Fibroblast of the aortic adventitia (primary cell): ENCODE data around the gene JMJD6. TPM values are rescaled to one million over a fixed set of nuclear protein-coding genes. Genes with fewer than 3 reads are reported as not detected.
A peak's percentile ranks its signal among the peaks of the same experiment; 100 is the strongest.
"Not testable (repeated sequence)": the region's sequence is repeated elsewhere in the genome, so short reads cannot be mapped to it uniquely, and the experiment has no call there.

Source experiments
- DNase-seq: peaks from one replicate; pipeline ENCODE4 v3.0.0-alpha.2; 2010; ENCODE audit warnings: low read depth
- H3K4me3 ChIP-seq: 2 replicates; pipeline ENCODE4 v1.5.1; 2011; ENCODE audit warnings: low read depth, mild to moderate bottlenecking, control low read depth, low read length, moderate library complexity
- total RNA-seq: library from RNA; depleted of rRNA; stranded (reverse); fragments of >200 nt; gene quantifications from 2 replicates; pipeline ENCODE4 v1.2.3, GENCODE V29; 2012; ENCODE audit warnings: low replicate concordance
- TF ChIP-seq, protein P1 (sequence below): IDR thresholded peaks from 2 replicates; pipeline ENCODE4 v1.5.1; 2011; ENCODE audit warnings: mild to moderate bottlenecking, low read length, control low read depth, inconsistent platforms; ENCODE audit not compliant: insufficient read depth

The JMJD6 gene
- total RNA-seq, 1 donor: 10.8 TPM

GRCh38 chr17:76736349-76737081, 10.1 kb upstream of the JMJD6 start:
- DNase-seq: peak; percentile 63

DNA sequence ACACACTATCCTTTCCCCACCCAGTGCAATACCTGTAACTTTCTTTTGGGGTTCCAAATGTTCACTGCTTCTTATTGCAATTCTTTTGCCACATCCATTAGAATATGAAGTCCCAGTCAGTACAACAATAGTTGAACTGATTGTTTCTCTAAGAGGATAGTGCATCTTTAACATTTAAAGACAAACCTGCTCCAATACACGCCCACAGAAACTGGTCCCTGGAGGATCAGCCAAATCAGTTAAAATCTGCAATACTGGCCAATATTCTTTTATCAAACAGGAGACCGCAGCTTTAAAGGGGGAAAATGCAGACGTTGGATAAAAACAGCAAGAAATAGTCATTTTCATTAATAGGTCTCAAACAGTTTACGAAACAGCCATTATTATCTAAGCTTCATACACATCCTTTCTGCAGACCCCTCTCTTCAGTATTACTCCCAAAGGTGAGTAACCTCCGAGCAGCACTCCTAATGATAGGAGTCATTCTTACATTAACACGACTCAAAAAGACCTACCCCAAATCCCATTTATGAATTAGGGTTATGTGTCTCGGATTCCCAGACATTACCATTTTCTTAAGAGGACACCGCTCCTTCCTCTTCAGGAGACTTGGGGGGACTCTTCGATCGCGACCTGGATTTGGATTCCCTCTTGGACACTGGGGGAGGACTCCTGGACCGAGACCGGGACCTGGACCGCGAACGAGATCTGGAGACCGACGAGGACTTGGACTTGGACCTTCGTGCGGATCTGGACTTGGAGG, 9.4 kb upstream of the JMJD6 start:
- TF ChIP-seq, protein P1, sequence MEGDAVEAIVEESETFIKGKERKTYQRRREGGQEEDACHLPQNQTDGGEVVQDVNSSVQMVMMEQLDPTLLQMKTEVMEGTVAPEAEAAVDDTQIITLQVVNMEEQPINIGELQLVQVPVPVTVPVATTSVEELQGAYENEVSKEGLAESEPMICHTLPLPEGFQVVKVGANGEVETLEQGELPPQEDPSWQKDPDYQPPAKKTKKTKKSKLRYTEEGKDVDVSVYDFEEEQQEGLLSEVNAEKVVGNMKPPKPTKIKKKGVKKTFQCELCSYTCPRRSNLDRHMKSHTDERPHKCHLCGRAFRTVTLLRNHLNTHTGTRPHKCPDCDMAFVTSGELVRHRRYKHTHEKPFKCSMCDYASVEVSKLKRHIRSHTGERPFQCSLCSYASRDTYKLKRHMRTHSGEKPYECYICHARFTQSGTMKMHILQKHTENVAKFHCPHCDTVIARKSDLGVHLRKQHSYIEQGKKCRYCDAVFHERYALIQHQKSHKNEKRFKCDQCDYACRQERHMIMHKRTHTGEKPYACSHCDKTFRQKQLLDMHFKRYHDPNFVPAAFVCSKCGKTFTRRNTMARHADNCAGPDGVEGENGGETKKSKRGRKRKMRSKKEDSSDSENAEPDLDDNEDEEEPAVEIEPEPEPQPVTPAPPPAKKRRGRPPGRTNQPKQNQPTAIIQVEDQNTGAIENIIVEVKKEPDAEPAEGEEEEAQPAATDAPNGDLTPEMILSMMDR: no peak

More at GRCh38 chr17:76736349-76737081, 10.1 kb upstream of the JMJD6 start:
- TF ChIP-seq, protein P1: peak; percentile 41
- peak overlapping the region; percentile 95 for H3K4me3 ChIP-seq

DNA sequence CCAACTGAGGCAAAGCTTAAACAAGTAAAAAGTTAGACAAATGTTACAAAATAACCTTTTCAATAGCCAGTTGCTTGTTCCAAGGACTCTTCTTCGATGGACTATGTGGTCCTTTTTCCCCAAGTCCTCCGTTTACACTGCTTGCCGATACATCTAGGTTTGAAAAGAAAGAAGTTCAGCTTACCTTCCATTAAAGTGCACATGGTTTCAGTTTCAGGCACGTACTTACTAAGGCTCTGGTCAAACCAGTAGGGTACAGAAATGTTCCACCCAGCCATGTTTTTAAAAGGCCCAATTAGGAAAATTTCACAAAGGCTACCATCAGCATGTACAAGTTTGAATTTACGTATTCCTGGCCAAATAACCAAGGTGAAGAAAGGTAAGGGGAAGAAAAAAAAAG, 8.6 kb upstream of the JMJD6 start:
- H3K4me3 ChIP-seq: peak overlapping the region; percentile 95
- TF ChIP-seq, protein P1: no peak
- peak; percentile 59 for DNase-seq

More for the DNA sequence above, 9.4 kb upstream of the JMJD6 start:
- H3K4me3 ChIP-seq: peak overlapping the region; percentile 95
- DNase-seq: no peak

DNA sequence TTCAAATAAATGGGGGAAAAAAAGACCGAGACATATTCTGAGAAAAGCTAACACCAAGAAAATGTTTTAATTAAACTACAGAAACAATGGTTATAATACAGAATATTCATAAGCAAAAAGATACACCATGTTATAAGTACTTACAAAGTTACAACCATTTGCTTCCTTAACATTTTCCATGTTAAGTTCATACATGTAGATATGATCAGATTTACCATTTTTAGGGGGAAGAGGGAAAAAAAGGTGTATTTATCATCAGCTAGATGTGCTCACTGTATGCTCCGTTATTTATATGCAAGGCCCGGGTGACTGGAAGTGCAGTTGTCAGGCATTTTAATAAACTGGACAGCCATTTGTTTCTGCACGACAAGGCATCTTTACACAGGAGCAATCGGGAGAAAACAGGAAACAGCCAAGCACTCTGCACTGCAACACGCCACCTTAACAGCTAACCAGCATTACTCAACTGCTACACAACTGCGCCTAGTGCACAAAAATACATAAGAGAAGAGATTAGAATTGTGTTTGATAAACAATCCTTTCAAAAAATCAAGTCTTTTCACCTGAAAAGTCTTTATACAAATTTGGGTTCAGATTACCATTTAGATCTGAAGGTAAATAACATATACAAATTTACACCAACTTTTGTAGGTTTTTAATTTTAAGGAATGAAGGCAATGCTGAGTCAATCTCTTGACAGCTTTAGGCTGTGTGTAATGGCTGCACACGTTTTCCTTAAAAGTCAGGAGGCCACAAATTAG, 7.9 kb upstream of the JMJD6 start:
- H3K4me3 ChIP-seq: peak overlapping the region; percentile 95
- DNase-seq: peak; percentile 39
- TF ChIP-seq, protein P1: no peak

GRCh38 chr17:76733618-76733957, 7.2 kb upstream of the JMJD6 start:
- DNase-seq: no peak
- TF ChIP-seq, protein P1: no peak
- H3K4me3 ChIP-seq: peak overlapping the region; percentile 11

DNA sequence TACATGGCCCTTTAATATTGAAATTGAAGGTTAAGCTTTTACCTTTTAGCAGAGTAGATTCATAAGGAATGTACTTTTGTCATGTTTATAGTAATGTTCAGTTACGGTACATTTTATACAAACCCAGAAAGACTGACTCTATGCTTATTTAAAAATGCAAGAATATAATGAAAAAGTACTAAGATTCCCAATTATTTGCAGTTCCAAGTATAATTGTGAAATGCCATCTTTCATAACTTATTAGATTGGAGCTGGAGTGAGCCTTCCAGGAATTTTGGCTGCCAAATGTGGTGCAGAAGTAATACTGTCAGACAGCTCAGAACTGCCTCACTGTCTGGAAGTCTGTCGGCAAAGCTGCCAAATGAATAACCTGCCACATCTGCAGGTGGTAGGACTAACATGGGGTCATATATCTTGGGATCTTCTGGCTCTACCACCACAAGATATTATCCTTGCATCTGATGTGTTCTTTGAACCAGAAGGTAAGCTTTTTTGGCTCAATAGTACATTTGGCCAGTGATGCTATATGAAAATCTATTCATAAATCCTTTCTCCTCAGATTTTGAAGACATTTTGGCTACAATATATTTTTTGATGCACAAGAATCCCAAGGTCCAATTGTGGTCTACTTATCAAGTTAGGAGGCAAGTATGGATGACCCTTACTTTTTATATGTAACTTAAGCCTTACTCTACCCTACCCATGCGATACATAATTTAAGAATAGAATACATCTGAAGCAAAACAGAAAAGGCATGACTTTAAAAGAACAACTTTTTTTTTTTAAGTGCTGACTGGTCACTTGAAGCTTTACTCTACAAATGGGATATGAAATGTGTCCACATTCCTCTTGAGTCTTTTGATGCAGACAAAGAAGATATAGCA, 6.6 kb upstream of the JMJD6 start:
- peak; percentile 63 for DNase-seq
- TF ChIP-seq, protein P1: no peak
- H3K4me3 ChIP-seq: no peak overlapping the region

- not testable (repeated sequence) for H3K4me3 ChIP-seq, DNase-seq
These were observed 5.7 kb upstream of the JMJD6 start for GRCh38 chr17:76731800-76732733.
